ENCODE data around the gene DNTTIP2. TPM values are rescaled to one million over a fixed set of nuclear protein-coding genes. Genes with fewer than 3 reads are reported as not detected.
"Not testable (repeated sequence)": the region's sequence is repeated elsewhere in the genome, so short reads cannot be mapped to it uniquely, and the experiment has no call there.

Gene DNTTIP2
- total RNA-seq, 4 donors from 2014 or later: 26.4 to 63.5 (median 41.0) TPM

DNA sequence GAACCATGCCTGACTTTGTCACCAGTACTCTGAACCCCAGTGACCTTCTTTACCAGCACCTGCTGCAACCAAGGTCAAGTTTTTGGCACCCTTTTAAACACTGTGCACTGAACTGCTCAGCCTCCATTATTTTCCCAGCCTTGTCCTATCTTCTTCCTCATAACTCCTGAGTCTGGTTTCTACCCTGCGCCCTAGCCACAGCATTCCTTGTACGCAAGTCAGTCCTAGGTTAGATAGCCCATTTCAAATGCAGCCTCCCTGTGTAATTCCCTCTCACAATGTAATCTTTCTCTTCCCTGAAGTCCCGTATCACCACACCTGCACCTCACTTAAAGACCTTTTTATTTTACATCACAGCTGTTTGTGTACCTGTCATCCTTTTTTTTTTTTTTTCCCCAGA, 37.2 kb downstream of the DNTTIP2 start:
- no peak for ATAC-seq (ENCODE audit: low FRiP score)
- no peak for DNase-seq (ENCODE audit: low spot score)
- TF ChIP-seq CTCF (IDR thresholded peaks at IDR 0.05): no peak

- DNase-seq (ENCODE audit: low spot score) (no peak), ATAC-seq (ENCODE audit: low FRiP score) (no peak)
Observed at GRCh38 chr1:93840956-93841482, 38.0 kb downstream of the DNTTIP2 start.

GRCh38 chr1:93839753-93840152, 39.3 kb downstream of the DNTTIP2 start:
- DNase-seq (ENCODE audit: low spot score): no peak
- peak; percentile 66 for ATAC-seq (ENCODE audit: low FRiP score)
- TF ChIP-seq CTCF (IDR thresholded peaks at IDR 0.05): no peak

More at GRCh38 chr1:93840956-93841482, 38.0 kb downstream of the DNTTIP2 start:
- no peak for TF ChIP-seq CTCF (IDR thresholded peaks at IDR 0.05)

DNA sequence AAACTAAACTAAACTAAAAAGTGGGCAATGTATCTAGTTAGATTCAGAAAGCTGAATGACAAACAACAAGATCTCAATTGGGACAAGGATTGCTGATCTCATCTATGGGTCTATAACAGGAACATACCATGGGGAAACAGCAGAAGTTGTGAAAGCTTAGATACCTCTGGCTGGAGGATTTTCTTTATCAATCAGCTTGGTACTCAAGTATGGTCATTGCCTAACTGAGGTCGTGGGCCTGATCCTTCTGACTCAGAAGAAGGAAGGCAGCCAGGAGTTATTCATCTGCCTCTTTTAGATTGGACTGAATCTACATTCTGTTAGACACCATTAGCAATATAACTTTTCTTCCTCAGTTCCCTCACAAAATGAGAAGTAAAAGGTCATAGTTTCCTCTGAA, 39.7 kb downstream of the DNTTIP2 start:
- ATAC-seq (ENCODE audit: low FRiP score): peak; percentile 89
- no peak for TF ChIP-seq CTCF (IDR thresholded peaks at IDR 0.05)
- no peak for DNase-seq (ENCODE audit: low spot score)

DNA sequence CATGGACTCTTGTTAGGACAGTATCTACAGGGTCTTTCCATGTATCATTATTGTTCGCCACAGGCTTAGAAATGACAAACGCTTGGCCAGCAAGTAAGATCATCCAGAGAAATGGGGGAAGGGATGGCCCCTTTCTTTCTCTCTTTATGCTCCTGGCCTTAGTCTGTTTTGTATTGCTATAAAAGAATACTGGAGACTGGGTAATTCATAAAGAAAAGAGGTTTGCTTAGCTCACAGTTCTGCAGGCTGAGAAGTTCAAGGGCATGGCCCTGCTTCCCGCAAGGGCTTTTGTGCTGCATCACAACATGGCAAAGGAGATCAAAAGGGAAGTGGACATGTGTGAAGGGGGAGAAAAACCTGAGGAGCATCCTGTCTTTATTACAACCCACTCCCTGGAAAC, 41.0 kb downstream of the DNTTIP2 start:
- no peak for TF ChIP-seq CTCF (IDR thresholded peaks at IDR 0.05)
- no peak for DNase-seq (ENCODE audit: low spot score)
- no peak for ATAC-seq (ENCODE audit: low FRiP score)

DNA sequence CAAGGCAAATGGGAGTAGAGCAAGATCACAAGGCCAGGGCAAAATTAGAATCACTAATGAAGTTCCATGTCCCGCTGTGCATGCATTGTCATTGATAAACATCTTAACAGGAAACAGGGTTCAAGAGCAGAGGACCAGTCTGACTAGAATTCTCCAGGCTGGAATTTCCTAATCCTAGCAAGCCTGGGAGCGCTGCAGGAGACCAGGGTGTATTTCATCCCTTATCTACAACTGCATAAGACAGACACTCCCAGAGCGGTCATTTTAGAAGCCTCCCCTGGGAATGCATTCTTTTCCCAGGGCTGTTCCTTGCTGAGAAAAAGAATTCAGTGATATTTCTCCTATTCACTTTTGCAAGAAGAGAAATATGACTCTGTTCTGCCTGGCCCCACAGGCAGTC, 45.7 kb downstream of the DNTTIP2 start:
- not testable (repeated sequence) for DNase-seq (ENCODE audit: low spot score); ATAC-seq (ENCODE audit: low FRiP score)

DNA sequence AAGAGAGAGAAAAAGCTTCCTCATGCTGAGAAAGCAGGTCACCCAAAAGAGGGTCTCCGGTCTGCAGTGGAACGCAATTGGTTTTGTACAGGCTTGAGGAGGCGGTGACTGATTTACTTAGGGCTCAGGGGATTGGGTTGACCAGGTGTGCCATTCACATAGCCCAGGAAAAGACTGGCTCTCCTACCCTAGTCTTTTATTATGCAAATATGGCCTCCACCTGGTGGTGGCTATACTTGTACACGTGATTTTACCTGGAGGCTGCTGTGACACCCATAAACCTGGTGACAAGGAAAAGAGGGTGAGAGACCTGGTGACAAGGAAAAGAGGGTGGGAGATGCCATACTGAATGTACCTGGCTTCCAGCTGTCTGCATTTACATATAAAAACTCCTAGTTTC, 49.9 kb downstream of the DNTTIP2 start:
- no peak for DNase-seq (ENCODE audit: low spot score)
- no peak for ATAC-seq (ENCODE audit: low FRiP score)
- no peak for TF ChIP-seq CTCF (IDR thresholded peaks at IDR 0.05)

DNA sequence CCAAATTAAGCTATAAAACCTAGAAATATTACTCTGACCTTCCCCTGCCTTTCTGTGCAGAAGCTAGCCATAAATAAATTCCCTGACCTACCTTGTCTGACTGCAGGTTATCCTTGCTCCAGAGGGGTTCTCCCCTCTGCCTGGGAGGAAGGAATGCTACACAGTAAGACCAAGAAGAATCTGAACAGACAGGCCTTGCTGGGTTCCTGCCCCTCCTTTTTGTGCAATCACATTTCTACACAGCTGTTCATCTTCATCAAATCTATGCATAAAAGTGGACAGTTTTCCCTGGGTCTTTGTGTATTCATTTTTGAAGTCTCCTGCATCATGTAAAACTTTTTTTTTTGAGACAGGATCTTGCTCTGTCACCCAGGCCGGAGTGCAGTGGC, 50.6 kb downstream of the DNTTIP2 start:
- TF ChIP-seq CTCF (IDR thresholded peaks at IDR 0.05): no peak
- DNase-seq (ENCODE audit: low spot score) (no peak), ATAC-seq (ENCODE audit: low FRiP score) (no peak)

Measured in omental fat pad (tissue), 4 donors.